Stimulated activated CD8-positive, alpha-beta memory T cell treated with anti-CD3 and anti-CD28 coated beads, Interleukin-7, amount 100 ng/mL, for 24 hours (primary cell): ENCODE measurements around the gene DIAPH3.

Experiments used
- DNase-seq: peaks from one replicate; pipeline ENCODE4 v3.0.0-alpha.2; 2020; ENCODE audit warnings: low read depth

The DIAPH3 gene

GRCh38 chr13:59672445-59672844 is 491.3 kb downstream of the DIAPH3 start:
- DNase-seq, result no peak

- DNase-seq, result no peak
These were observed 491.8 kb downstream of the DIAPH3 start for GRCh38 chr13:59671881-59672280.

GRCh38 chr13:59666504-59666903 is 497.2 kb downstream of the DIAPH3 start:
- no peak for DNase-seq

DNA sequence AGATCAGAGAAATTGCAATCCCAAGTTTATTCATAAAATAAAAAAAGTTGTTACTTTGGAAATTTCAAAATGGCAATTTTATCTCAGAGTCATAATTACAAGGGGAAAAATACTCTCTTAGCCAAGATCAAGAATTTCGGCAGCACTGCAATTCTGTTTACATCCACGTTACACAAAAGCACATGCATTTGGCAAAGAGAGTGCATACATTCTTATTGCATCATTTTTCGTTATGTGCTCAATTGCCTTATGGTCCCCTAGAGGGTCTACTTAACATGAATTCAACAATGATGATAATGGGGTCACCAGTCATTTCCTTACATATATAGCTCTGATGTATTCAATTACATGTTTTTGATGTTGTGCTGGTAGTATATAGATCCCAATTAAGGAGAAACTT is 498.0 kb downstream of the DIAPH3 start:
- no peak for DNase-seq

GRCh38 chr13:59665184-59665583 is 498.5 kb downstream of the DIAPH3 start:
- no peak for DNase-seq

- DNase-seq, result no peak
These were observed 499.1 kb downstream of the DIAPH3 start for GRCh38 chr13:59664586-59664985.

GRCh38 chr13:59663707-59664106 is 500.0 kb downstream of the DIAPH3 start:
- no peak for DNase-seq

DNA sequence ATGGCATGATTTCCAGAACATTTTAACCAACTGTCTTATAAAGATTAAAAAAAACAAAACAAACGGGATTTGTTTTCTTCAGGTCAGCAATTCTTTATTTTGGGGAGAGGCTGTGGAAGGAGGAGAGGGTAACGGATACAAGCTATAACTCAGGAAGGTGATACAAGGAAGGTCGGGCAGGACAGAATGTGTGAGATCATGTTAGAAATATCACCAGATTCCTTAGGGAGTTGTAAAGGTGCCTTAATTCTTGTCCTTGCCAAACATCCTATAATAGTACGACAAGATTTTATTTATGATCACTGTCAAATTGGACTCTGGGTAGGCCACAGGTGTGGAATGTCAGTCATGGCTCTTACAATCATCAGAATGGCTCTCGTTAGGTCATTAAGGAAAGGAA is 503.1 kb downstream of the DIAPH3 start:
- DNase-seq, result no peak

- no peak for DNase-seq
These were observed 503.7 kb downstream of the DIAPH3 start for GRCh38 chr13:59659981-59660380.

DNA sequence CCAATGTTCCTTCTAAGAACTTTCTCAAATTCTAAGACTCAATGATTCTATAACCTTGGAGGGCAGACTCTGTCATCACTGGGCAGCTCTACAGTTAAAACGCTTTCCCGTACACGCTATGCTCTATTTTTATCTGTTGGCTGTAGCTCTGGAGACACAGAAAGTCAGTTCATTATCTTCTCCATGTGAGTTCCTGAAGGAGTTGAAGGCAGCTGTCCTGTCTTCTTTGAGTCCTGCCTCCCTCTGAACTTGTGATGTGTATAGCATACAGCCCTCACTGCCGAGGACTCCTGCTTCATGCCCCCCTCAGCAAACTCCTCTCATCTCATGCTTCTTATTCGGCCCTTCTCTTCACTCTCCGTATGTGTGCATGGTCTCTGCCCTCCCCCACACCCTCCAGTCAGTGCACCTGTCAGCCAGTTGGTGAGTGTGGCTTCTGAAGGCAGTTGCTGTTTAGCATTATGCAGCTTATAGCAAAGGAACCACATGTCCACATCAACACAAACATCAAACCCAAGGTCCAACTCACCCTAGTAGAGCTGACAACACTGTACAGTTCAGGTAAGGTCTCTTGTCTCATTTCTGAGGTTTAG is 504.9 kb downstream of the DIAPH3 start:
- no peak for DNase-seq

GRCh38 chr13:59658027-59658737 is 505.5 kb downstream of the DIAPH3 start:
- DNase-seq, result no peak

GRCh38 chr13:59653916-59654315 is 509.8 kb downstream of the DIAPH3 start:
- no peak for DNase-seq

DNA sequence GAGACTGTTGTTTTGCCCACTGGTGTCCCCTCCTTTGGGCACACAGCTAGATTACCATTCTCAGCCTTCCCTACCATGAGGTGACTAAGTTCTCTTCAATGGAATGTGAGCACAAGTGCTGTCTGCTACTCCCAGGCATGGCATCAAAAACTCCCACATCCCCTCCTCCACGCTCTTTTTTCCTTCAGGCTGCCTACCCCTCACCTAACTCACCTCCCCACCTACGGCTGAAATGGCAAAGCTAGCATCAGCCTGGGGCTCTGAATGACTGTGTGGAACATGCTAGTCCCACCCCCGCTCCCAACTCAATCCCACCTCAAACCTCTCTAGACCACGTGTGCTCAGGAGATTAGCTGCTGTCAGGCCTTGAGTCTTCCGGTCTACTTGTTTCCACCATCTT is 512.2 kb downstream of the DIAPH3 start:
- no peak for DNase-seq

DNA sequence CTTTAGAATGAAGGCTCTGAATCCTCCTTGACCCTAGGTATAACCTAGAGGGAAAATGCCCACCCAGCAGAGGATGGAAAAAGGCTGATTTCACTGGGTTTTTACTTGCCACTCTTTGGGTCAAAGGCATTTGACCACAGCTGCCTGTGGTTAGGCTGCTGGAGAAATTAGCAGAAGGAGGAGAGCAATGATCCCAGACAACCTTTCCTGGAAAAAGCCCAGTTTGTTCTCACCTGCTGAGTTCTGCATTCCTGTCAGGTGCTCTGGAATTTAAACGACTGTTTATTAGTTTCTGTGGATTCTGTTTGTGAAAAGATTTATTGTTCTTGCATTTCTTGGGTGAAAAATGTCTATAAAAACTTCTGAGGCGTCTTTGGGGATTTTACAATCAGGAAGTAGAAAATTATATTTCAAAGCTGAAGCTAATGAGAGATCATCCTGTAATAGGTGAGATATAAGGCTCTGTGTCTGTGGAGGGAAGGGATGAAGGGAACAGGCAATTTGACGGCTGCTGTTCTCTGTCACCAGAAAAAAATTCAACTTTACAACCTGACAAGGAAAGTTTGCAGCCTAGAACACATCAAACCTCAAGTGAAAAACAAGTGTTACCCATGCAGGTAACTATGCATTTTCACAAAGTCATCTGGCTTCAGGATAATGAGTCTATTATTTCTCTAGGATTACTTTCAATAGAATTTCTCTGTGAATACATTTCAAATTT is 519.7 kb downstream of the DIAPH3 start:
- no peak for DNase-seq

GRCh38 chr13:59643364-59643841 is 520.3 kb downstream of the DIAPH3 start:
- no peak for DNase-seq

- no peak for DNase-seq
These were observed 521.9 kb downstream of the DIAPH3 start for GRCh38 chr13:59641817-59642216.

- DNase-seq, result no peak
These were observed 522.5 kb downstream of the DIAPH3 start for GRCh38 chr13:59641261-59641660.

DNA sequence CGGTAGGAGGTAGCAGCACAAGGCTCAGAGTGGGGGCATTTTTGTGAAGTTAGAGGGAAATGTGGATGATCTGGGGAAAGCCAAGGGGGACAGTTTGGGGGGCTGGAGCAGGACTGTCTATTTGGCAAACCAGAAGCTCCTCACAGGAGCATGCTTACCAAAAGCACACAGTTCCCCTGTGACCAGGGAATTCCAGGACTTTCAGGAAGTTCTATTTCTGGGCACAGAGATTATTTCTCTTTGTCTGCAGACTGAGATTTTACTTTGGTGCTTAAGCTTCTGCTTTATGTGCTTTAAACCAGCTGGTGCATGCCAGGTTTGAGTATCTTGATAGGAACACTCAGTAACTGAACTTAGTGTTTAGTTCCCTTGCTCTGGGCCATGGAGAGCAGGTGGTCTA is 525.3 kb downstream of the DIAPH3 start:
- DNase-seq, result no peak

GRCh38 chr13:59635589-59635988 is 528.1 kb downstream of the DIAPH3 start:
- DNase-seq, result no peak

- no peak for DNase-seq
These were observed 530.4 kb downstream of the DIAPH3 start for GRCh38 chr13:59633290-59633689.

- DNase-seq, result no peak
These were observed 532.5 kb downstream of the DIAPH3 start for GRCh38 chr13:59631271-59631670.

GRCh38 chr13:59625111-59625510 is 538.6 kb downstream of the DIAPH3 start:
- DNase-seq, result no peak

DNA sequence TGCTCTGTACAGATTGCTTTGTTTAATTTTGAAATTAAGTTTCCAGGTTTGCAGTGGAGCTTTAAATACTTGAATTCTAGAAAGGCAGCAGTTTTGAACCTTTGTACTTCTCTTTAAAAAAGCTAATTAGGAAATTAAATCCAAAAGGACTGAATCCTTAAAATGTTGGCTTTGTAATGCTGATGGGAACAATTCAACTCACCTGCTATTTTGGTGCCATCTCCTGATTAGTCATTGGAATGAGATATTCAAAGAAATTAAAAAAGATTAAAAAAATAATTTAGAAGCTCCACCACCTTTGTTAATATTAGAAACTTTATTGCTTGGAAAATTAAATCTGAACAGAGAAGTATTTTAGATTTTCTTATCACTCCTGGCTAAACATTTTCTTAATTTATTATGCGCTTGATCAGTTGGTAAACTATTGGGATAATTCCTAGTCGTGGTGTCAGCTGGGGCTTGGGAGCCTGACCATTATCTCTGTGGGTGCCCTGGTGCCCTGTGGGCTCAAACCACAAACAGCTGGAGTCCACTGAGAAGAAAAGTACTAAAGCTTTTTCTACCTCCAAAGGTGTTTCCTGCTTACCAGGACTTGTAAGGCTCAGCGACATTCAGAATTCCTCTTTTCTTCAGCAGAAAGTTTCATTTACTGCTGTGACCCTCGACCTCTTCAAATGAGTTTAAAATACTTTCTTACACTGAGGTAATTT is 540.4 kb downstream of the DIAPH3 start:
- no peak for DNase-seq
